Panc1 (cell line): ENCODE measurements around the gene FGF9. TPM values are rescaled to one million over a fixed set of nuclear protein-coding genes. Genes with fewer than 3 reads are reported as not detected.

Source experiments
- ATAC-seq: fragments of 200-7000 bp; cut with Tn5 transposase; 2 replicates; pipeline ENCODE4 v1.9.1; 2020; ENCODE audit warnings: mild to moderate bottlenecking, moderate library complexity
- BruUV-seq: library from RNA; stranded (reverse); fragments of 400-500 nt; replicated peaks from 2 replicates; lab custom pipeline; 2021; lab: Mats Ljungman, UMichigan
- CTCF ChIA-PET: fragments of 300-600 bp; sonication (Branson Sonifier 250); formaldehyde crosslinking; loops from one replicate; lab custom pipeline; 2022; ENCODE audit warnings: antibody characterized with exemption; lab: Charles Lee
- POLR2A ChIA-PET: fragments of 300-600 bp; sonication (Branson Sonifier 250); formaldehyde crosslinking; loops from one replicate; lab custom pipeline; 2022; ENCODE audit warnings: antibody characterized with exemption; lab: Charles Lee
- DNase-seq: peaks from one replicate; pipeline ENCODE4 v3.0.0-alpha.2; 2010; ENCODE audit warnings: low read depth, low spot score
- H3K27ac ChIP-seq: 2 replicates; pipeline ENCODE4 v1.5.1; 2011; ENCODE audit warnings: mild to moderate bottlenecking, low read length, inconsistent platforms
- H3K27me3 ChIP-seq: fragments of 200-500 bp; sonication (Bioruptor generic); 2 replicates; pipeline ENCODE4 v1.6.0; 2014; ENCODE audit warnings: low read length, inconsistent platforms; ENCODE audit not compliant: control insufficient read depth, insufficient read depth
- H3K36me3 ChIP-seq: fragments of 200-500 bp; sonication (Bioruptor generic); 2 replicates; pipeline ENCODE4 v1.5.1; 2014; ENCODE audit warnings: inconsistent platforms, mild to moderate bottlenecking, low read length, moderate library complexity; ENCODE audit not compliant: control insufficient read depth, insufficient read depth
- H3K4me1 ChIP-seq: 2 replicates; pipeline ENCODE4 v1.5.1; 2011; ENCODE audit warnings: inconsistent platforms, mild to moderate bottlenecking, low read length, moderate library complexity; ENCODE audit not compliant: control insufficient read depth, insufficient read depth
- H3K4me3 ChIP-seq, 2 experiments: 2 replicates each; pipeline ENCODE4 v1.5.1; 2011 to 2012; ENCODE audit warnings: low read depth in 2 of 2, low read length in 2 of 2, mild to moderate bottlenecking in 2 of 2, inconsistent platforms in 1 of 2, moderate library complexity in 1 of 2
- H3K9me3 ChIP-seq: fragments of 200-500 bp; sonication (Bioruptor generic); 2 replicates; pipeline ENCODE4 v1.5.1; 2014; ENCODE audit warnings: low read depth, mild to moderate bottlenecking, inconsistent platforms, low read length, moderate library complexity; ENCODE audit not compliant: control insufficient read depth, insufficient read depth
- CTCF ChIP-seq: fragments of 450-650 bp; IDR thresholded peaks from 2 replicates; pipeline ENCODE4 v1.5.1; 2017; ENCODE audit warnings: mild to moderate bottlenecking
- POLR2AphosphoS5 ChIP-seq: IDR thresholded peaks from 2 replicates; pipeline ENCODE4 v1.6.1; 2012; ENCODE audit warnings: mild to moderate bottlenecking, low read depth, low read length, moderate library complexity
- REST ChIP-seq, 2 experiments: IDR thresholded peaks; 2 replicates each; pipeline ENCODE4 v1.6.1; 2011 to 2012; ENCODE audit warnings: low read depth in 2 of 2, control low read depth in 1 of 2, low read length in 1 of 2, mild to moderate bottlenecking in 1 of 2, moderate library complexity in 1 of 2; ENCODE audit not compliant: insufficient read depth in 1 of 2
- SIN3A ChIP-seq: IDR thresholded peaks from 2 replicates; pipeline ENCODE4 v1.6.1; 2012; ENCODE audit warnings: low read depth, mild to moderate bottlenecking, low read length, moderate library complexity, borderline replicate concordance; ENCODE audit not compliant: insufficient read depth
- TCF7L2 ChIP-seq: IDR thresholded peaks from 2 replicates; pipeline ENCODE4 v1.6.1; 2011; ENCODE audit warnings: mild to moderate bottlenecking, low read depth, low read length, inconsistent platforms
- in situ Hi-C: cut with HindIII; loops from 2 replicates; pipeline ENCODE4 v1.10.0; 2016; ENCODE audit warnings: low sequenced_read_pairs, low pct_unique_long_range_greater_than_20kb
- intact Hi-C: fragments of 100-400 bp; cut with micrococcal nuclease; formaldehyde crosslinking; loops from one replicate; pipeline ENCODE4 v1.10.0; 2022; ENCODE audit not compliant: unreplicated experiment
- total RNA-seq: library from RNA; stranded (reverse); gene quantifications from one replicate; pipeline ENCODE4 v1.2.1, GENCODE V29; 2021; ENCODE audit not compliant: unreplicated experiment

Gene FGF9
- total RNA-seq, 1 experiment from 2014 or later = not detected

- H3K9me3 ChIP-seq = no peaks in the 10 kb centered on the region
- CTCF ChIA-PET = no interaction called here
- BruUV-seq = no TSS peak
- H3K36me3 ChIP-seq = no peaks in the 10 kb centered on the region
- peaks cover 4% of the 10 kb centered on the region; the same call in 1 of the 2 replicates for H3K27me3 ChIP-seq
- POLR2A ChIA-PET = no interaction called here
- H3K27ac ChIP-seq = no peak overlapping the region
- in situ Hi-C loops = no loop called here
- ATAC-seq = no peak
- no peaks in the 10 kb centered on the region for H3K4me1 ChIP-seq
- intact Hi-C loops = no loop called here
- TF ChIP-seq POLR2AphosphoS5 (no peak), TCF7L2 (no peak), CTCF (no peak), REST (IDR thresholded peaks at IDR 0.05; ENCODE audit: insufficient read depth in 1 of 2, low read depth in 2 of 2, low read length in 1 of 2) (no peak), SIN3A (no peak)
- no peak overlapping the region for H3K4me3 ChIP-seq
- no peak for DNase-seq
Observed at GRCh38 chr13:21690955-21691354, 20.1 kb downstream of the FGF9 start.

GRCh38 chr13:21691500-21691899 is 20.6 kb downstream of the FGF9 start:
- CTCF ChIA-PET = no interaction called here
- DNase-seq (no peak), ATAC-seq (no peak)
- TF ChIP-seq TCF7L2 = no peak
- TF ChIP-seq REST (IDR thresholded peaks at IDR 0.05; ENCODE audit: insufficient read depth in 1 of 2, low read depth in 2 of 2, low read length in 1 of 2) = no peak
- no peak for TF ChIP-seq POLR2AphosphoS5
- no peak for TF ChIP-seq SIN3A
- no peak for TF ChIP-seq CTCF
- Histone ChIP-seq H3K36me3 (no peaks in the 10 kb centered on the region), H3K4me3 (no peak overlapping the region), H3K4me1 (no peaks in the 10 kb centered on the region), H3K27me3 (peaks cover 4% of the 10 kb centered on the region; the same call in 1 of the 2 replicates), H3K27ac (no peak overlapping the region), H3K9me3 (no peaks in the 10 kb centered on the region)
- POLR2A ChIA-PET = no interaction called here
- no TSS peak for BruUV-seq
- in situ Hi-C loops = no loop called here
- intact Hi-C loops = no loop called here
